Natural killer cell (primary cell): ENCODE data around the gene RAPGEF2. TPM values are rescaled to one million over a fixed set of nuclear protein-coding genes. Genes with fewer than 3 reads are reported as not detected.
"Not testable (repeated sequence)": the region's sequence is repeated elsewhere in the genome, so short reads cannot be mapped to it uniquely, and the experiment has no call there.

Experiments
- ATAC-seq, 3 donors: fragments of 150-1000 bp in 2 of 3; fragments of 200-7000 bp in 1 of 3; cut with Tn5 transposase; 1 replicate in 1 of 3; 2 replicates in 2 of 3; pipeline ENCODE4 v1.10.0; 2021; ENCODE audit warnings: mild to moderate bottlenecking in 2 of 3, moderate library complexity in 2 of 3
- DNase-seq, 2 donors: peaks; one replicate each; pipeline versions ENCODE4 v3.0.0 to v3.0.0-alpha.2; 2013 to 2021; ENCODE audit warnings: mixed read lengths in 1 of 2
- H3K27ac ChIP-seq: one replicate; pipeline ENCODE4 v1.5.1; 2013; ENCODE audit warnings: mild to moderate bottlenecking, low read length
- H3K27me3 ChIP-seq: one replicate; pipeline ENCODE4 v1.6.1; 2013; ENCODE audit warnings: low read length; ENCODE audit not compliant: control insufficient read depth, insufficient read depth
- H3K36me3 ChIP-seq: one replicate; pipeline ENCODE4 v1.6.1; 2013; ENCODE audit warnings: low read length; ENCODE audit not compliant: control insufficient read depth, insufficient read depth
- H3K4me1 ChIP-seq: one replicate; pipeline ENCODE4 v1.6.1; 2013; ENCODE audit warnings: low read length; ENCODE audit not compliant: control insufficient read depth, insufficient read depth
- H3K4me3 ChIP-seq: one replicate; pipeline ENCODE4 v1.5.1; 2013; ENCODE audit warnings: low read length
- H3K9me3 ChIP-seq: one replicate; pipeline ENCODE4 v1.6.1; 2013; ENCODE audit warnings: low read length; ENCODE audit not compliant: control insufficient read depth, insufficient read depth
- H3K27ac Mint-ChIP-seq, 2 donors: one replicate each; pipeline ENCODE4 v1.8.0; 2022; ENCODE audit warnings: mild to moderate bottlenecking in 2 of 2, mixed read lengths in 2 of 2, moderate library complexity in 1 of 2
- H3K27me3 Mint-ChIP-seq, 2 donors: one replicate each; pipeline ENCODE4 v1.8.0; 2022; ENCODE audit warnings: low read depth in 2 of 2, mixed read lengths in 2 of 2
- H3K36me3 Mint-ChIP-seq: one replicate; pipeline ENCODE4 v1.8.0; 2022; ENCODE audit warnings: mixed read lengths
- H3K4me1 Mint-ChIP-seq, 2 donors: one replicate each; pipeline ENCODE4 v1.8.0; 2022; ENCODE audit warnings: mixed read lengths in 2 of 2
- H3K4me3 Mint-ChIP-seq: one replicate; pipeline ENCODE4 v1.8.0; 2022; ENCODE audit warnings: mild to moderate bottlenecking, moderate library complexity, mixed read lengths
- H3K9me3 Mint-ChIP-seq, 2 donors: one replicate each; pipeline ENCODE4 v1.8.0; 2022; ENCODE audit warnings: mixed read lengths in 2 of 2
- CTCF ChIP-seq: fragments of 200-600 bp; IDR thresholded peaks from one replicate; pipeline ENCODE4 v1.8.0; 2022; ENCODE audit warnings: antibody characterized with exemption
- WGBS: methylation state at CpG from one replicate; pipeline ENCODE4 v1.1.7; 2013; ENCODE audit warnings: missing lambda C conversion rate; ENCODE audit not compliant: insufficient coverage; 5-methylcytosine and 5-hydroxymethylcytosine counted together
- intact Hi-C: fragments of 100-400 bp; cut with micrococcal nuclease; formaldehyde crosslinking; loops from one replicate; pipeline ENCODE4 v1.14.2; 2022
- total RNA-seq, 4 donors: library from RNA; stranded (reverse); fragments of 120-200 nt in 1 of 4; gene quantifications; one replicate each; pipeline versions ENCODE4 v1.2.3 to v1.2.4, GENCODE V29; 2013 to 2022

The RAPGEF2 gene
- total RNA-seq, 3 donors from 2014 or later (not counting 1 experiment from before 2014, with no cell fraction given): 21.9 to 55.6 (median 27.6) TPM

- TF ChIP-seq CTCF: no peak
- Mint-ChIP-seq H3K9me3 (no peaks in the 10 kb centered on the region), H3K4me1 (no peaks in the 10 kb centered on the region), H3K27me3 (peaks cover 0 to 6% of the 10 kb centered on the region in 2 donors), H3K4me3 (no peak overlapping the region), H3K36me3 (no peaks in the 10 kb centered on the region), H3K27ac (no peak overlapping the region)
- intact Hi-C loops: no loop called here
- Histone ChIP-seq H3K27me3 (no peaks in the 10 kb centered on the region), H3K36me3 (no peaks in the 10 kb centered on the region), H3K9me3 (no peaks in the 10 kb centered on the region), H3K27ac (no peak overlapping the region), H3K4me1 (no peaks in the 10 kb centered on the region), H3K4me3 (no peak overlapping the region)
- WGBS: 100% methylated on average over 2 of the region's 2 CpGs
- DNase-seq: no peak
- no peak for ATAC-seq
Observed at GRCh38 chr4:159086606-159087005, 16.3 kb upstream of the RAPGEF2 start.

- no peaks in the 10 kb centered on the region for H3K4me1 ChIP-seq
- no peak overlapping the region for H3K27ac ChIP-seq
- Mint-ChIP-seq H3K36me3 (no peaks in the 10 kb centered on the region), H3K27ac (no peak overlapping the region), H3K9me3 (no peaks in the 10 kb centered on the region), H3K27me3 (peaks cover 0 to 6% of the 10 kb centered on the region in 2 donors), H3K4me3 (no peak overlapping the region), H3K4me1 (no peaks in the 10 kb centered on the region)
- intact Hi-C loops: no loop called here
- no peaks in the 10 kb centered on the region for H3K36me3 ChIP-seq
- no peaks in the 10 kb centered on the region for H3K9me3 ChIP-seq
- no peak overlapping the region for H3K4me3 ChIP-seq
- DNase-seq: no peak
- no peaks in the 10 kb centered on the region for H3K27me3 ChIP-seq
- 92% methylated on average over 3 of the region's 4 CpGs for WGBS
- no peak for TF ChIP-seq CTCF
- no peak for ATAC-seq
Observed at GRCh38 chr4:159090255-159090654, 12.6 kb upstream of the RAPGEF2 start.

GRCh38 chr4:159094156-159094555 is 8.7 kb upstream of the RAPGEF2 start:
- H3K36me3 ChIP-seq, ATAC-seq, H3K4me1 ChIP-seq, H3K4me3 ChIP-seq, H3K4me1 Mint-ChIP-seq, intact Hi-C loops, H3K36me3 Mint-ChIP-seq, H3K27ac ChIP-seq, H3K27ac Mint-ChIP-seq, H3K9me3 ChIP-seq, DNase-seq, H3K27me3 ChIP-seq, H3K4me3 Mint-ChIP-seq, H3K9me3 Mint-ChIP-seq: not testable (repeated sequence)
- peaks cover 8 to 34% of the 10 kb centered on the region in 2 donors for H3K27me3 Mint-ChIP-seq
- 100% methylated on average over 3 of the region's 11 CpGs for WGBS

- Histone ChIP-seq H3K9me3 (no peaks in the 10 kb centered on the region), H3K36me3 (no peaks in the 10 kb centered on the region), H3K4me1 (no peaks in the 10 kb centered on the region), H3K4me3 (no peak overlapping the region), H3K27ac (no peak overlapping the region), H3K27me3 (no peaks in the 10 kb centered on the region)
- H3K9me3 Mint-ChIP-seq: no peaks in the 10 kb centered on the region
- intact Hi-C loops: no loop called here
- H3K27me3 Mint-ChIP-seq: peaks cover 8 to 28% of the 10 kb centered on the region in 2 donors
- no peak overlapping the region for H3K4me3 Mint-ChIP-seq
- H3K4me1 Mint-ChIP-seq: peaks cover 3 to 4% of the 10 kb centered on the region in 2 donors
- H3K27ac Mint-ChIP-seq: no peak overlapping the region
- no peak for TF ChIP-seq CTCF
- ATAC-seq: no peak
- H3K36me3 Mint-ChIP-seq: no peaks in the 10 kb centered on the region
- 83% methylated on average over 1 of the region's 3 CpGs for WGBS
- no peak for DNase-seq
Observed at GRCh38 chr4:159096434-159096833, 6.4 kb upstream of the RAPGEF2 start.
